T-helper 22 cell (primary cell): ENCODE measurements around the gene SCN2B.

ENCODE experiments used
- DNase-seq: peaks from one replicate; pipeline ENCODE4 v3.0.0-alpha.2; 2020; ENCODE audit warnings: low read depth

Gene SCN2B

GRCh38 chr11:118135051-118135795, 41.2 kb downstream of the SCN2B start:
- DNase-seq, result no peak

GRCh38 chr11:118133816-118134215, 42.6 kb downstream of the SCN2B start:
- DNase-seq, result no peak

- DNase-seq, result no peak
Observed at GRCh38 chr11:118132385-118133151, 43.9 kb downstream of the SCN2B start.

GRCh38 chr11:118129471-118130172, 46.8 kb downstream of the SCN2B start:
- no peak for DNase-seq

GRCh38 chr11:118128721-118129470, 47.5 kb downstream of the SCN2B start:
- no peak for DNase-seq

GRCh38 chr11:118128310-118128709, 48.1 kb downstream of the SCN2B start:
- DNase-seq, result no peak

- no peak for DNase-seq
Observed at GRCh38 chr11:118126082-118126838, 50.2 kb downstream of the SCN2B start.

GRCh38 chr11:118124929-118125535, 51.4 kb downstream of the SCN2B start:
- DNase-seq, result no peak

- DNase-seq, result no peak
Observed at GRCh38 chr11:118120793-118121192, 55.6 kb downstream of the SCN2B start.

- no peak for DNase-seq
Observed at GRCh38 chr11:118117790-118118601, 58.4 kb downstream of the SCN2B start.

- no peak for DNase-seq
Observed at GRCh38 chr11:118115048-118115447, 61.4 kb downstream of the SCN2B start.

- DNase-seq, result no peak
Observed at GRCh38 chr11:118114266-118114665, 62.2 kb downstream of the SCN2B start.

GRCh38 chr11:118112711-118113430, 63.6 kb downstream of the SCN2B start:
- DNase-seq, result no peak
